Kidney epithelial cell (primary cell): ENCODE measurements around the gene GIT2. TPM values are rescaled to one million over a fixed set of nuclear protein-coding genes. Genes with fewer than 3 reads are reported as not detected.

Experiments
- DNase-seq: peaks from one replicate; pipeline ENCODE4 v3.0.0-alpha.2; 2010; ENCODE audit warnings: low read depth
- H3K27me3 ChIP-seq: 2 replicates; pipeline ENCODE4 v1.6.0; 2011; ENCODE audit warnings: low read length; ENCODE audit not compliant: control insufficient read depth, insufficient read depth
- H3K36me3 ChIP-seq: 2 replicates; pipeline ENCODE4 v1.5.1; 2011; ENCODE audit warnings: low read length; ENCODE audit not compliant: control insufficient read depth, insufficient read depth
- H3K4me3 ChIP-seq: 2 replicates; pipeline ENCODE4 v1.5.1; 2011; ENCODE audit warnings: low read depth, mild to moderate bottlenecking, control low read depth, low read length
- CTCF ChIP-seq: IDR thresholded peaks from 2 replicates; pipeline ENCODE4 v1.5.1; 2011; ENCODE audit warnings: mild to moderate bottlenecking, moderate library complexity, low read length, control low read depth, inconsistent platforms; ENCODE audit not compliant: insufficient read depth, poor library complexity, severe bottlenecking
- total RNA-seq: library from RNA; depleted of rRNA; stranded (reverse); fragments of >200 nt; gene quantifications from 2 replicates; pipeline ENCODE4 v1.2.3, GENCODE V29; 2015

The GIT2 gene
- total RNA-seq, 1 donor from 2014 or later: 20.3 TPM

- DNase-seq: no peak
- no peak for TF ChIP-seq CTCF
- H3K36me3 ChIP-seq: no peaks in the 10 kb centered on the region
- no peaks in the 10 kb centered on the region for H3K27me3 ChIP-seq
- no peak overlapping the region for H3K4me3 ChIP-seq
Measured at GRCh38 chr12:109928058-109928656, 68.0 kb downstream of the GIT2 start.

DNA sequence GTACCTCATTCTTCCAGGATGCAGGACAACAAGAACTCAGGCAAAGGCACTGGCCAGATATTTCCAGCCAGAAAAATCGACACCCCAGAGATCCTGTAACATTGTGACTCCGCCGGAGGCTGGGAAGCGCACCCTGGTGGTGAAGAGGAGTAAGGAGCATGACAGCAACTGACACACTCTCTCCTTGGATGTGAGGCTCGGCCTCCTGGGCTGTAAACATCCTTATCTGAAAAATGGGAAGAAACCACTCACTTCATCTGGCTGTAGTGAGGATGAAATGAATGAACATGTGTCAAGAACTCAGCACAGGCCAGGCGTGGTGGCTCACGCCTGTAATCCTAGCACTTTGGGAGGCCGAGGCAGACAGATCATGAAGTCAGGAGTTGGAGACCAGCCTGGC lies 68.5 kb downstream of the GIT2 start:
- no peak for DNase-seq
- no peaks in the 10 kb centered on the region for H3K36me3 ChIP-seq
- H3K4me3 ChIP-seq: no peak overlapping the region
- no peaks in the 10 kb centered on the region for H3K27me3 ChIP-seq
- peak; percentile 59 for TF ChIP-seq CTCF

GRCh38 chr12:109926488-109927210 lies 69.5 kb downstream of the GIT2 start:
- Histone ChIP-seq H3K4me3 (no peak overlapping the region), H3K36me3 (no peaks in the 10 kb centered on the region), H3K27me3 (no peaks in the 10 kb centered on the region)
- TF ChIP-seq CTCF: no peak
- no peak for DNase-seq

GRCh38 chr12:109926016-109926415 lies 70.2 kb downstream of the GIT2 start:
- TF ChIP-seq CTCF: no peak
- H3K27me3 ChIP-seq: no peaks in the 10 kb centered on the region
- no peaks in the 10 kb centered on the region for H3K36me3 ChIP-seq
- H3K4me3 ChIP-seq: no peak overlapping the region
- no peak for DNase-seq

- Histone ChIP-seq H3K4me3 (no peak overlapping the region), H3K27me3 (no peaks in the 10 kb centered on the region), H3K36me3 (no peaks in the 10 kb centered on the region)
- no peak for DNase-seq
- TF ChIP-seq CTCF: no peak
Measured at GRCh38 chr12:109925185-109925840, 70.9 kb downstream of the GIT2 start.
